NB4 (cell line): ENCODE data around the gene AP5M1.

Source experiments
- CTCF ChIP-seq: IDR thresholded peaks from one replicate; pipeline ENCODE4 v1.5.1; 2012; ENCODE audit warnings: low read depth, low read length
- MYC ChIP-seq: IDR thresholded peaks from 2 replicates; pipeline ENCODE4 v1.6.1; 2011; ENCODE audit warnings: low read depth, low read length
- POLR2A ChIP-seq: IDR thresholded peaks from 2 replicates; pipeline ENCODE4 v1.6.1; 2011; ENCODE audit warnings: mild to moderate bottlenecking; ENCODE audit not compliant: insufficient read length; ENCODE audit errors: extremely low read depth

GRCh38 chr14:57266065-57266464, 2.7 kb upstream of the AP5M1 start:
- TF ChIP-seq CTCF (no peak), POLR2A (no peak), MYC (no peak)
